HepG2 (cell line): ENCODE data around the gene TMEM218.

ENCODE experiments used
- HMGA1 ChIP-seq: sonication (generic); formaldehyde crosslinking; conservative IDR thresholded peaks from 2 replicates; pipeline ENCODE4 v1.4.0; 2020; ENCODE audit warnings: missing genetic modification reagents
- JUNB ChIP-seq: sonication (generic); formaldehyde crosslinking; IDR thresholded peaks from 2 replicates; pipeline ENCODE4 v1.8.0; 2022; ENCODE audit warnings: missing genetic modification reagents, mild to moderate bottlenecking, borderline replicate concordance
- MAZ ChIP-seq, 2 experiments: sonication (generic) in 1 of 2; formaldehyde crosslinking in 1 of 2; IDR thresholded peaks; 2 replicates each; pipeline versions ENCODE4 v1.5.0 to v1.6.1; 2012 to 2020; ENCODE audit warnings: low read depth in 2 of 2, mild to moderate bottlenecking in 2 of 2, borderline replicate concordance in 1 of 2, improper control_type of control experiment in 1 of 2, low read length in 1 of 2, missing genetic modification reagents in 1 of 2, moderate library complexity in 1 of 2
- NFE2L2 ChIP-seq: fragments of 150-350 bp; IDR thresholded peaks from 2 replicates; pipeline ENCODE4 v1.6.1; 2014; ENCODE audit warnings: low read length
- SIN3B ChIP-seq: fragments of 150-350 bp; IDR thresholded peaks from 2 replicates; pipeline ENCODE4 v1.6.1; 2014; ENCODE audit warnings: low read length
- SUZ12 ChIP-seq: fragments of 150-350 bp; IDR thresholded peaks from 2 replicates; pipeline ENCODE4 v1.6.1; 2014; ENCODE audit warnings: low read depth, low read length
- YY1 ChIP-seq: IDR thresholded peaks from 2 replicates; pipeline ENCODE4 v1.6.1; 2011; ENCODE audit warnings: low read length, low read depth, moderate library complexity, mild to moderate bottlenecking; ENCODE audit not compliant: insufficient read depth, insufficient replicate concordance
- ZBTB26 ChIP-seq: IDR thresholded peaks from 2 replicates; pipeline ENCODE4 v1.6.1; 2016; ENCODE audit warnings: missing compliant biosample characterization, missing genetic modification reagents, borderline replicate concordance
- ZBTB33 ChIP-seq: sonication (generic); formaldehyde crosslinking; IDR thresholded peaks from 2 replicates; pipeline ENCODE4 v1.4.0; 2020; ENCODE audit warnings: missing genetic modification reagents
- ZFP36 ChIP-seq: fragments of 150-350 bp; IDR thresholded peaks from 2 replicates; pipeline ENCODE4 v1.6.1; 2018; ENCODE audit warnings: borderline replicate concordance, low read length, low read depth; ENCODE audit not compliant: partially characterized antibody
- ZNF441 ChIP-seq: sonication (generic); formaldehyde crosslinking; IDR thresholded peaks from 2 replicates; pipeline ENCODE4 v1.7.0; 2021; ENCODE audit warnings: missing genetic modification reagents, borderline replicate concordance
- ZNF629 ChIP-seq: sonication (generic); formaldehyde crosslinking; conservative IDR thresholded peaks from 2 replicates; pipeline ENCODE4 v1.5.0; 2020; ENCODE audit warnings: missing genetic modification reagents
- ZNF670 ChIP-seq: sonication (generic); formaldehyde crosslinking; IDR thresholded peaks from 2 replicates; pipeline ENCODE4 v1.8.0; 2022; ENCODE audit warnings: mild to moderate bottlenecking, missing genetic modification reagents, borderline replicate concordance

GRCh38 chr11:125100136-125100535 lies 11.3 kb downstream of the TMEM218 start:
- TF ChIP-seq YY1 (no peak), SIN3B (no peak), ZBTB33 (CRISPR knock-in tag) (no peak), JUNB (CRISPR knock-in tag) (no peak), NFE2L2 (no peak), ZNF441 (no peak), HMGA1 (no peak), ZNF670 (CRISPR knock-in tag) (no peak), ZFP36 (no peak), ZBTB26 (CRISPR knock-in tag) (no peak), SUZ12 (no peak), MAZ (IDR thresholded peaks at IDR 0.05; ENCODE audit: borderline replicate concordance, low read depth, low read length) (no peak), MAZ (CRISPR knock-in tag; IDR thresholded peaks at IDR 0.05; ENCODE audit: low read depth) (no peak), ZNF629 (peak; percentile 56; the same call in 1 of the 2 replicates)
